WTC11 (cell line): ENCODE measurements around the gene FOXN3. TPM values are rescaled to one million over a fixed set of nuclear protein-coding genes. Genes with fewer than 3 reads are reported as not detected.
A peak's percentile ranks its signal among the peaks of the same experiment; 100 is the strongest.

ENCODE experiments used
- ATAC-seq: fragments of 200-7000 bp; cut with Tn5 transposase; 2 replicates; pipeline ENCODE4 v1.10.0; 2021; ENCODE audit warnings: mild to moderate bottlenecking, moderate library complexity
- CTCF ChIA-PET: fragments of 300-600 bp; sonication (Branson Sonifier 250); formaldehyde crosslinking; loops from one replicate; lab custom pipeline; 2021; ENCODE audit warnings: antibody characterized with exemption; lab: Charles Lee
- POLR2A ChIA-PET: fragments of 350-600 bp; sonication (Branson Sonifier 250); formaldehyde crosslinking; loops from one replicate; lab custom pipeline; 2021; ENCODE audit warnings: antibody characterized with exemption; lab: Charles Lee
- DNase-seq: peaks from one replicate; pipeline ENCODE4 v3.0.0; 2021; ENCODE audit warnings: low spot score
- H3K27ac Mint-ChIP-seq: 2 replicates; pipeline ENCODE4 v1.8.0; 2021; ENCODE audit warnings: mixed read lengths
- H3K27me3 Mint-ChIP-seq: 2 replicates; pipeline ENCODE4 v1.8.0; 2021; ENCODE audit warnings: low read depth, mild to moderate bottlenecking, moderate library complexity, mixed read lengths
- H3K36me3 Mint-ChIP-seq: 2 replicates; pipeline ENCODE4 v1.8.0; 2021; ENCODE audit warnings: mixed read lengths
- H3K4me1 Mint-ChIP-seq: 2 replicates; pipeline ENCODE4 v1.8.0; 2022; ENCODE audit warnings: mixed read lengths
- H3K4me3 Mint-ChIP-seq: 2 replicates; pipeline ENCODE4 v1.8.0; 2021; ENCODE audit warnings: mild to moderate bottlenecking, moderate library complexity, mixed read lengths
- H3K9me3 Mint-ChIP-seq: 2 replicates; pipeline ENCODE4 v1.8.0; 2021; ENCODE audit warnings: mixed read lengths
- CBFB ChIP-seq: sonication (generic); formaldehyde crosslinking; IDR thresholded peaks from 2 replicates; pipeline ENCODE4 v1.8.1; 2022; ENCODE audit warnings: mild to moderate bottlenecking, low read depth, missing genetic modification reagents
- CREB1 ChIP-seq: sonication (generic); formaldehyde crosslinking; IDR thresholded peaks from 2 replicates; pipeline ENCODE4 v1.8.0; 2023; ENCODE audit warnings: mild to moderate bottlenecking, missing genetic modification reagents
- ELF4 ChIP-seq: sonication (generic); formaldehyde crosslinking; IDR thresholded peaks from 2 replicates; pipeline ENCODE4 v1.8.1; 2022; ENCODE audit warnings: low read depth, mild to moderate bottlenecking, moderate library complexity, missing genetic modification reagents
- ESRRA ChIP-seq: sonication (generic); formaldehyde crosslinking; IDR thresholded peaks from 2 replicates; pipeline ENCODE4 v1.8.1; 2022; ENCODE audit warnings: mild to moderate bottlenecking, missing genetic modification reagents, borderline replicate concordance
- HMGA2 ChIP-seq: fragments of 250-450 bp; sonication (Bioruptor Pico); IDR thresholded peaks from 2 replicates; pipeline ENCODE4 v1.4.0; 2021; ENCODE audit warnings: mild to moderate bottlenecking, moderate library complexity
- JUN ChIP-seq: sonication (generic); formaldehyde crosslinking; IDR thresholded peaks from 2 replicates; pipeline ENCODE4 v1.8.0; 2023; ENCODE audit warnings: mild to moderate bottlenecking, missing genetic modification reagents
- OVOL2 ChIP-seq: fragments of 250-450 bp; sonication (Bioruptor Pico); IDR thresholded peaks from 2 replicates; pipeline ENCODE4 v1.9.0; 2021; ENCODE audit warnings: mild to moderate bottlenecking, borderline replicate concordance
- RORB ChIP-seq: fragments of 250-450 bp; sonication (Bioruptor Pico); IDR thresholded peaks from 2 replicates; pipeline ENCODE4 v1.9.0; 2021; ENCODE audit warnings: mild to moderate bottlenecking
- SMAD3 ChIP-seq: sonication (generic); formaldehyde crosslinking; IDR thresholded peaks from 2 replicates; pipeline ENCODE4 v1.8.0; 2022; ENCODE audit warnings: missing genetic modification reagents, mild to moderate bottlenecking, borderline replicate concordance
- SOX15 ChIP-seq: fragments of 250-450 bp; sonication (Bioruptor Pico); IDR thresholded peaks from 2 replicates; pipeline ENCODE4 v1.9.0; 2021; ENCODE audit warnings: mild to moderate bottlenecking
- TEAD4 ChIP-seq: sonication (generic); formaldehyde crosslinking; IDR thresholded peaks from 2 replicates; pipeline ENCODE4 v1.8.0; 2022; ENCODE audit warnings: mild to moderate bottlenecking, missing genetic modification reagents
- ZNF263 ChIP-seq: sonication (generic); formaldehyde crosslinking; IDR thresholded peaks from 2 replicates; pipeline ENCODE4 v1.8.1; 2022; ENCODE audit warnings: low read depth, mild to moderate bottlenecking, moderate library complexity, missing genetic modification reagents
- ZNF671 ChIP-seq: fragments of 250-450 bp; sonication (Bioruptor Pico); IDR thresholded peaks from 2 replicates; pipeline ENCODE4 v1.8.0; 2021; ENCODE audit warnings: mild to moderate bottlenecking
- total RNA-seq: library from RNA; stranded (reverse); gene quantifications from 3 replicates; pipeline ENCODE4 v1.2.3, GENCODE V29; 2021
- TF ChIP-seq, protein P1 (sequence below): sonication (generic); formaldehyde crosslinking; IDR thresholded peaks from 2 replicates; pipeline ENCODE4 v1.8.1; 2023; ENCODE audit warnings: mild to moderate bottlenecking, missing genetic modification reagents
- TF ChIP-seq, protein P2 (sequence below): sonication (generic); formaldehyde crosslinking; IDR thresholded peaks from 2 replicates; pipeline ENCODE4 v1.8.1; 2022; ENCODE audit warnings: missing genetic modification reagents, borderline replicate concordance
- TF ChIP-seq, protein P3 (sequence below): sonication (generic); formaldehyde crosslinking; IDR thresholded peaks from 2 replicates; pipeline ENCODE4 v1.8.1; 2022; ENCODE audit warnings: low read depth, missing genetic modification reagents, borderline replicate concordance
- TF ChIP-seq, protein P4 (sequence below): sonication (generic); formaldehyde crosslinking; IDR thresholded peaks from 2 replicates; pipeline ENCODE4 v1.8.0; 2022; ENCODE audit warnings: mild to moderate bottlenecking, missing genetic modification reagents
- TF ChIP-seq, protein P5 (sequence below): fragments of 250-450 bp; sonication (Bioruptor Pico); IDR thresholded peaks from 2 replicates; pipeline ENCODE4 v1.9.0; 2021; ENCODE audit warnings: mild to moderate bottlenecking
- TF ChIP-seq, protein P6 (sequence below): fragments of 250-450 bp; sonication (Bioruptor Pico); IDR thresholded peaks from 2 replicates; pipeline ENCODE4 v1.9.0; 2021; ENCODE audit warnings: mild to moderate bottlenecking
- TF ChIP-seq, protein P7 (sequence below): fragments of 250-450 bp; sonication (Bioruptor Pico); IDR thresholded peaks from 2 replicates; pipeline ENCODE4 v1.9.0; 2021; ENCODE audit warnings: mild to moderate bottlenecking, borderline replicate concordance

Gene FOXN3
- total RNA-seq, 1 experiment from 2014 or later, result 170 TPM

DNA sequence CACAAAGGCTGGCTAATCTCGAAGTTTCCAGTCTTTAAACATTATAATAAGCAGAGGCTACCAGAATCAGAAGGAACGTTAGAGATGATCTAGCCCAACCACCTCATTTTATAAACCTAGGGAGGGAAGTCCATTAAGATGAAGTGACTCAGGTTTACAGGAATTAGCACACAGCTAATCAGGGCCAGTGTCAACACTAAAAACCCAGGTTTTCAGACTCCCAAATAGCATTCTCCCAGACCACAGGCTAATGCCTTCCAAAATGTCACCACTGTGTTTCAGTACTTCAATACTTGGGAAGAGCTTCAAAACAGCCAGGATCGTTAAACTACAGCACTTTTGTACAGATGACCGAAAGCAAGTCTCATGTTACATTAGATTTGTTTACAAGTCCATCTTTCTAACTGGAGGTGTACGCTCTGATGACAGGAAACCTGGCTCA lies 89.2 kb downstream of the FOXN3 start (continued):
- no peak for TF ChIP-seq CREB1 (CRISPR knock-in tag)
- TF ChIP-seq TEAD4 (CRISPR knock-in tag), result no peak
- no peak for TF ChIP-seq SMAD3 (CRISPR knock-in tag)
- no peak for TF ChIP-seq ZNF671 (CRISPR knock-in tag)
- no peak for TF ChIP-seq ELF4 (CRISPR knock-in tag)
- TF ChIP-seq JUN (CRISPR knock-in tag), result no peak
- TF ChIP-seq HMGA2 (CRISPR knock-in tag), result no peak

DNA sequence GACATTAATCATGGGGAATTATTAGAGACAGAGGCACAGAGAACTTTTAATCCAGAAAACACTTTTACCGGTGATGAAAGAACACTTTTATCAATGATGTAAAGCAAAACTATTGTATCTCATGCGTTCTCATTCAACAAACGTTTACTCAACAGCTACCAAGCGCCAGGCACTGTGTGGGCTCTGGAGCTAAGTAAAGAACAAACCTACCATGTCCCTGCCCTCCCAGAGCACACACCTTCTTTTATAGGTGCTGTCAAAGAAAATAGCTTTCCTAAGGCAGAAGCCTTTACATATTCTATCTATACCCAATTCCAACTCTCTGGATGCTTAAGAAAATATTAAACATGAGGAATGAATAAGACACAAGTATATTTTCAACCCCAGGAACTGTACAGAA lies 91.1 kb downstream of the FOXN3 start:
- H3K27me3 Mint-ChIP-seq, result no peaks in the 10 kb centered on the region
- ChIA-PET POLR2A (no interaction called here), CTCF (interaction anchor here (0.8 kb wide), 1 partner anchor 10 kb away, joined by 3 read pairs; no protein-coding TSS in a partner anchor)
- peaks cover 17% of the 10 kb centered on the region; the same call in 1 of the 2 replicates for H3K9me3 Mint-ChIP-seq
- no peak overlapping the region for H3K4me3 Mint-ChIP-seq
- peaks cover 41% of the 10 kb centered on the region for H3K36me3 Mint-ChIP-seq
- ATAC-seq (no peak), DNase-seq (no peak)
- peaks cover 40% of the 10 kb centered on the region for H3K4me1 Mint-ChIP-seq
- H3K27ac Mint-ChIP-seq, result no peak overlapping the region
- TF ChIP-seq ZNF263 (CRISPR knock-in tag) (no peak), ZNF671 (CRISPR knock-in tag) (no peak)
- TF ChIP-seq, protein P1, sequence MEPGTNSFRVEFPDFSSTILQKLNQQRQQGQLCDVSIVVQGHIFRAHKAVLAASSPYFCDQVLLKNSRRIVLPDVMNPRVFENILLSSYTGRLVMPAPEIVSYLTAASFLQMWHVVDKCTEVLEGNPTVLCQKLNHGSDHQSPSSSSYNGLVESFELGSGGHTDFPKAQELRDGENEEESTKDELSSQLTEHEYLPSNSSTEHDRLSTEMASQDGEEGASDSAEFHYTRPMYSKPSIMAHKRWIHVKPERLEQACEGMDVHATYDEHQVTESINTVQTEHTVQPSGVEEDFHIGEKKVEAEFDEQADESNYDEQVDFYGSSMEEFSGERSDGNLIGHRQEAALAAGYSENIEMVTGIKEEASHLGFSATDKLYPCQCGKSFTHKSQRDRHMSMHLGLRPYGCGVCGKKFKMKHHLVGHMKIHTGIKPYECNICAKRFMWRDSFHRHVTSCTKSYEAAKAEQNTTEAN (CRISPR knock-in tag), result no peak
- TF ChIP-seq, protein P2, sequence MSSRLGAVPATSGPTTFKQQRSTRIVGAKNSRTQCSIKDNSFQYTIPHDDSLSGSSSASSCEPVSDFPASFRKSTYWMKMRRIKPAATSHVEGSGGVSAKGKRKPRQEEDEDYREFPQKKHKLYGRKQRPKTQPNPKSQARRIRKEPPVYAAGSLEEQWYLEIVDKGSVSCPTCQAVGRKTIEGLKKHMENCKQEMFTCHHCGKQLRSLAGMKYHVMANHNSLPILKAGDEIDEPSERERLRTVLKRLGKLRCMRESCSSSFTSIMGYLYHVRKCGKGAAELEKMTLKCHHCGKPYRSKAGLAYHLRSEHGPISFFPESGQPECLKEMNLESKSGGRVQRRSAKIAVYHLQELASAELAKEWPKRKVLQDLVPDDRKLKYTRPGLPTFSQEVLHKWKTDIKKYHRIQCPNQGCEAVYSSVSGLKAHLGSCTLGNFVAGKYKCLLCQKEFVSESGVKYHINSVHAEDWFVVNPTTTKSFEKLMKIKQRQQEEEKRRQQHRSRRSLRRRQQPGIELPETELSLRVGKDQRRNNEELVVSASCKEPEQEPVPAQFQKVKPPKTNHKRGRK (CRISPR knock-in tag), result no peak
- TF ChIP-seq, protein P3, sequence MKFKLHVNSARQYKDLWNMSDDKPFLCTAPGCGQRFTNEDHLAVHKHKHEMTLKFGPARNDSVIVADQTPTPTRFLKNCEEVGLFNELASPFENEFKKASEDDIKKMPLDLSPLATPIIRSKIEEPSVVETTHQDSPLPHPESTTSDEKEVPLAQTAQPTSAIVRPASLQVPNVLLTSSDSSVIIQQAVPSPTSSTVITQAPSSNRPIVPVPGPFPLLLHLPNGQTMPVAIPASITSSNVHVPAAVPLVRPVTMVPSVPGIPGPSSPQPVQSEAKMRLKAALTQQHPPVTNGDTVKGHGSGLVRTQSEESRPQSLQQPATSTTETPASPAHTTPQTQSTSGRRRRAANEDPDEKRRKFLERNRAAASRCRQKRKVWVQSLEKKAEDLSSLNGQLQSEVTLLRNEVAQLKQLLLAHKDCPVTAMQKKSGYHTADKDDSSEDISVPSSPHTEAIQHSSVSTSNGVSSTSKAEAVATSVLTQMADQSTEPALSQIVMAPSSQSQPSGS (CRISPR knock-in tag), result no peak

DNA sequence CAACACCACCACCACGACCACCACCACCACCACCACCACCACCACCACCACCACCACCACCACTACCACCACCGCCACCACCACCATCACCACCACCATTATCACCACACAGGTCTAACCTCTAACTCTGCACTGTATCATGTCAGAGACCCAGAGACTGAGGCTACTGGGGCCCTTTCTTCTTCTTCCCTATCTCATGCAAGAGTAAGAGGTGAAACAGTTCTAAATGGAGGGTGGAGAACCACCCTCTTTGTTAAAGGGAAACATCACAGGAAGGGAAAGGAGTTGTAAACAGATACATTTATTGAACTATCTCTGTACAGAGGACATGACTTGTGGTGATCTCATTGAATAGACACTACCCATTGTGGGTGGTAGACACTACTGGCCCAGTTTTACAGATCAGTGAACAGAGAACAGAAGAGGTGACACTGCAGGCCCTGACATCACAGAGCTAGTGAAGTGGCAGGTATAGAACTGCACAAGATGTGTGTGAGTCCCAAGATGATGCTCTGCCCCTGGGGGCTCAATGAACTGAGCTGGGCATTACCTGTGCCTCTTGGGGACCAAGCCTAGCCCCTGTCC lies 91.6 kb downstream of the FOXN3 start:
- DNase-seq, result no peak
- Mint-ChIP-seq H3K27me3 (no peaks in the 10 kb centered on the region), H3K36me3 (peaks cover 46% of the 10 kb centered on the region), H3K4me3 (no peak overlapping the region), H3K27ac (peak overlapping the region; percentile 71), H3K9me3 (peaks cover 21% of the 10 kb centered on the region), H3K4me1 (peaks cover 34% of the 10 kb centered on the region)
- CTCF ChIA-PET, result interaction anchor here (0.8 kb wide), 1 partner anchor 11 kb away, joined by 3 read pairs; no protein-coding TSS in a partner anchor
- POLR2A ChIA-PET, result no interaction called here
- ATAC-seq, result no peak
- TF ChIP-seq, protein P4, sequence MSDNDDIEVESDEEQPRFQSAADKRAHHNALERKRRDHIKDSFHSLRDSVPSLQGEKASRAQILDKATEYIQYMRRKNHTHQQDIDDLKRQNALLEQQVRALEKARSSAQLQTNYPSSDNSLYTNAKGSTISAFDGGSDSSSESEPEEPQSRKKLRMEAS (CRISPR knock-in tag), result no peak
- TF ChIP-seq SOX15, result no peak
- no peak for TF ChIP-seq RORB (CRISPR knock-in tag)
- no peak for TF ChIP-seq ESRRA (CRISPR knock-in tag)
- no peak for TF ChIP-seq OVOL2 (CRISPR knock-in tag)
- TF ChIP-seq, protein P5, sequence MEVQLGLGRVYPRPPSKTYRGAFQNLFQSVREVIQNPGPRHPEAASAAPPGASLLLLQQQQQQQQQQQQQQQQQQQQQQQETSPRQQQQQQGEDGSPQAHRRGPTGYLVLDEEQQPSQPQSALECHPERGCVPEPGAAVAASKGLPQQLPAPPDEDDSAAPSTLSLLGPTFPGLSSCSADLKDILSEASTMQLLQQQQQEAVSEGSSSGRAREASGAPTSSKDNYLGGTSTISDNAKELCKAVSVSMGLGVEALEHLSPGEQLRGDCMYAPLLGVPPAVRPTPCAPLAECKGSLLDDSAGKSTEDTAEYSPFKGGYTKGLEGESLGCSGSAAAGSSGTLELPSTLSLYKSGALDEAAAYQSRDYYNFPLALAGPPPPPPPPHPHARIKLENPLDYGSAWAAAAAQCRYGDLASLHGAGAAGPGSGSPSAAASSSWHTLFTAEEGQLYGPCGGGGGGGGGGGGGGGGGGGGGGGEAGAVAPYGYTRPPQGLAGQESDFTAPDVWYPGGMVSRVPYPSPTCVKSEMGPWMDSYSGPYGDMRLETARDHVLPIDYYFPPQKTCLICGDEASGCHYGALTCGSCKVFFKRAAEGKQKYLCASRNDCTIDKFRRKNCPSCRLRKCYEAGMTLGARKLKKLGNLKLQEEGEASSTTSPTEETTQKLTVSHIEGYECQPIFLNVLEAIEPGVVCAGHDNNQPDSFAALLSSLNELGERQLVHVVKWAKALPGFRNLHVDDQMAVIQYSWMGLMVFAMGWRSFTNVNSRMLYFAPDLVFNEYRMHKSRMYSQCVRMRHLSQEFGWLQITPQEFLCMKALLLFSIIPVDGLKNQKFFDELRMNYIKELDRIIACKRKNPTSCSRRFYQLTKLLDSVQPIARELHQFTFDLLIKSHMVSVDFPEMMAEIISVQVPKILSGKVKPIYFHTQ, result no peak
- TF ChIP-seq CBFB (CRISPR knock-in tag), result no peak
- TF ChIP-seq, protein P6, sequence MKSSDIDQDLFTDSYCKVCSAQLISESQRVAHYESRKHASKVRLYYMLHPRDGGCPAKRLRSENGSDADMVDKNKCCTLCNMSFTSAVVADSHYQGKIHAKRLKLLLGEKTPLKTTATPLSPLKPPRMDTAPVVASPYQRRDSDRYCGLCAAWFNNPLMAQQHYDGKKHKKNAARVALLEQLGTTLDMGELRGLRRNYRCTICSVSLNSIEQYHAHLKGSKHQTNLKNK (CRISPR knock-in tag), result no peak
- TF ChIP-seq, protein P7, sequence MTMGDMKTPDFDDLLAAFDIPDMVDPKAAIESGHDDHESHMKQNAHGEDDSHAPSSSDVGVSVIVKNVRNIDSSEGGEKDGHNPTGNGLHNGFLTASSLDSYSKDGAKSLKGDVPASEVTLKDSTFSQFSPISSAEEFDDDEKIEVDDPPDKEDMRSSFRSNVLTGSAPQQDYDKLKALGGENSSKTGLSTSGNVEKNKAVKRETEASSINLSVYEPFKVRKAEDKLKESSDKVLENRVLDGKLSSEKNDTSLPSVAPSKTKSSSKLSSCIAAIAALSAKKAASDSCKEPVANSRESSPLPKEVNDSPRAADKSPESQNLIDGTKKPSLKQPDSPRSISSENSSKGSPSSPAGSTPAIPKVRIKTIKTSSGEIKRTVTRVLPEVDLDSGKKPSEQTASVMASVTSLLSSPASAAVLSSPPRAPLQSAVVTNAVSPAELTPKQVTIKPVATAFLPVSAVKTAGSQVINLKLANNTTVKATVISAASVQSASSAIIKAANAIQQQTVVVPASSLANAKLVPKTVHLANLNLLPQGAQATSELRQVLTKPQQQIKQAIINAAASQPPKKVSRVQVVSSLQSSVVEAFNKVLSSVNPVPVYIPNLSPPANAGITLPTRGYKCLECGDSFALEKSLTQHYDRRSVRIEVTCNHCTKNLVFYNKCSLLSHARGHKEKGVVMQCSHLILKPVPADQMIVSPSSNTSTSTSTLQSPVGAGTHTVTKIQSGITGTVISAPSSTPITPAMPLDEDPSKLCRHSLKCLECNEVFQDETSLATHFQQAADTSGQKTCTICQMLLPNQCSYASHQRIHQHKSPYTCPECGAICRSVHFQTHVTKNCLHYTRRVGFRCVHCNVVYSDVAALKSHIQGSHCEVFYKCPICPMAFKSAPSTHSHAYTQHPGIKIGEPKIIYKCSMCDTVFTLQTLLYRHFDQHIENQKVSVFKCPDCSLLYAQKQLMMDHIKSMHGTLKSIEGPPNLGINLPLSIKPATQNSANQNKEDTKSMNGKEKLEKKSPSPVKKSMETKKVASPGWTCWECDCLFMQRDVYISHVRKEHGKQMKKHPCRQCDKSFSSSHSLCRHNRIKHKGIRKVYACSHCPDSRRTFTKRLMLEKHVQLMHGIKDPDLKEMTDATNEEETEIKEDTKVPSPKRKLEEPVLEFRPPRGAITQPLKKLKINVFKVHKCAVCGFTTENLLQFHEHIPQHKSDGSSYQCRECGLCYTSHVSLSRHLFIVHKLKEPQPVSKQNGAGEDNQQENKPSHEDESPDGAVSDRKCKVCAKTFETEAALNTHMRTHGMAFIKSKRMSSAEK (CRISPR knock-in tag), result no peak
